Cortex of kidney (tissue), 1 donor: ENCODE results near the gene GATAD2A.
"Not testable (repeated sequence)": the region's sequence is repeated elsewhere in the genome, so short reads cannot be mapped to it uniquely, and the experiment has no call there.

Experiments
- DNase-seq: peaks from one replicate; lab custom pipeline; 2025; lab: John Stamatoyannopoulos, UW

The GATAD2A gene

GRCh38 chr19:19404879-19405860 lies at the start of gene GATAD2A:
TSS of gene GATAD2A (plus strand) at chr19:19405675. CDS start at chr19:19465346, 59,671 bp downstream.
- DNase-seq: peak; percentile 75

- DNase-seq: no peak
Observed at GRCh38 chr19:19356500-19356899, 49.0 kb upstream of the GATAD2A start.

DNA sequence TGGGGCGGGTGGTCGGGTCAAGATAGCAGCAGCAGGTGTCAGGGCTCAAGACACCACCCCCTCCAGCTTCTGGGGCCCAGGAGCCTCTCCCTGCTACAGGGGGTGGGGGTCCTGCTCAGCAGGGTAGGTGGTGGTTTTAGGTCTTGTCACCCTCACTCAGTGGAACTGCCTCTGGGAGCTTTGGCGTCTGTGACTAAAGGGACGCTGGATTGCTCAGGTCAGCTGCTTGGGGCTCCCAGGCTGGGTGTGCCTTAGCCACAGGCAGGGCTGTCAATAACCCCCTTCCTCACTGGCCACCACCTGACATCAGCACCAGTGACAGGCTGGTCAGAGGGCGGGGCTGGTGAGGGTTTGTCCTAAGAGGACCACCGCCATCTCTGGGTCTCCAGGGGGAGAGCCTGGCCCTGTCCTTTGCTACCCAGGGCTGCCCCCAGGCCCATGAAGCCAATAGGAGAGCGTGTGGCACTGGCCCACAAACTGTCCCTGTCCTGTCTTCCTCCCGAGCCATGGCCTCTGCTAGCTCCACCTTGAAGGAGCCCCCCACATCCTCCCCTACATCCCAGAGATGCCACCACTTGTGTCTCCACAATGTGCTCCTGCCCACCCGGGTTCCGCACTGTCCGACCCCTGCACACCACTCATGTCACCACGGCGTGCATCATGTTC lies 48.4 kb upstream of the GATAD2A start:
- DNase-seq: no peak

GRCh38 chr19:19361075-19361594 lies 44.3 kb upstream of the GATAD2A start:
- no peak for DNase-seq

GRCh38 chr19:19362075-19362474 lies 43.4 kb upstream of the GATAD2A start:
- DNase-seq: no peak

- no peak for DNase-seq
Observed at GRCh38 chr19:19366434-19367396, 38.8 kb upstream of the GATAD2A start.

- no peak for DNase-seq
Observed at GRCh38 chr19:19368087-19368486, 37.4 kb upstream of the GATAD2A start.

DNA sequence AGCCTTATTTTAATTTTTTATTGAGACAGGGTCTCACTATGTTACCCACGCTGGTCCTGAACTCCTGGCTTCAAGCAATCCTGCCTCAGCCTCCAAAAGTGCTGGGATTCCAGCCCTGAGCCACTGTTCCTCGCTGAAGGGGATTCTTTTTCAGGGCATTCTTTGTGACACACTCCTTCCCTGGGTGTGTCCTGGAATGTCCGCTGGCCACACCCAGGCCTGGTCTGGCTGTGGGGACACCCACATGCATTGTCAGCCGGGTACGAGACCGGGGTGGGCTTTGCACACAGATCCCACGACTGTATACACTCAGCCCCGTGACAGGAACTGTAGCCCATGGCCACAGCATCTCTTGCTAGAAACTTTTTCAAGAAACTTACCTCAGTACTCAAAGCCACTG lies 34.4 kb upstream of the GATAD2A start:
- no peak for DNase-seq

DNA sequence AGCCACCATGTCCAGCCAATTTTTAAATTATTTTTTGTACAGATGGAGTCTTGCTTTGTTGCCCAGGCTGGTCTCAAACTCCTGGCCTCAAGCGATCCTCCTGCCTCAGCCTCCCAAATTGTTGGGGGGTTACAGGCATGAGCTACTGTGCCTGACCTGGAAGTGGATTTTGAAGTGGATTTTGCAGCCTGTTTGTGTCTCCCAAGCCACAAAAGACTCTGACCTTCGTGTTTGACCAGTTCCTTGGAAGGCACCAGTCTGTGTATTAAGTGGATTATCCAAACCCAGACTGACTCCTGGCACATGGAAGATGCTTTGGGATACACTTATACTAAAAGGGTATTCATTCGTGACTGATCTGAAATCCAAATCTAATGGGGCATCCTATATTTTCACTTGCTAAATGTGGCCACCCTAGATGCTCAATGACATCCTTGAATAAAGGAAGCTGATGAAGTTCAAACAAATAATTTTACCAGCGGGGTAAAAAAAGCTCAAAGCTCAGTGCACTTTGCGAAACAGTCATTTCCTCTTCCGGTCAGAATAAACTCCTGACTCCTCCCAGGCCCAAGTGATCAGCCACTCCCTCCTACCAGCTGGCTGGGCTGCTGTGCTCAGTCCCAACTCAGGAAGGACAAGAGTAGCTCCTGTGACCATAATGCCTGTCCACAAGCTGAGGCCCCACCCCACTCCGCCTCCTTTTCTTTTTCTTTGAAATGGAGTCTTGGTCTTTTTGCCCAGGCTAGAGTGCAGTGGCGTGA lies 32.6 kb upstream of the GATAD2A start:
- no peak for DNase-seq

GRCh38 chr19:19379527-19379926 lies 25.9 kb upstream of the GATAD2A start:
- DNase-seq: no peak

GRCh38 chr19:19380316-19380715 lies 25.2 kb upstream of the GATAD2A start:
- DNase-seq: not testable (repeated sequence)

DNA sequence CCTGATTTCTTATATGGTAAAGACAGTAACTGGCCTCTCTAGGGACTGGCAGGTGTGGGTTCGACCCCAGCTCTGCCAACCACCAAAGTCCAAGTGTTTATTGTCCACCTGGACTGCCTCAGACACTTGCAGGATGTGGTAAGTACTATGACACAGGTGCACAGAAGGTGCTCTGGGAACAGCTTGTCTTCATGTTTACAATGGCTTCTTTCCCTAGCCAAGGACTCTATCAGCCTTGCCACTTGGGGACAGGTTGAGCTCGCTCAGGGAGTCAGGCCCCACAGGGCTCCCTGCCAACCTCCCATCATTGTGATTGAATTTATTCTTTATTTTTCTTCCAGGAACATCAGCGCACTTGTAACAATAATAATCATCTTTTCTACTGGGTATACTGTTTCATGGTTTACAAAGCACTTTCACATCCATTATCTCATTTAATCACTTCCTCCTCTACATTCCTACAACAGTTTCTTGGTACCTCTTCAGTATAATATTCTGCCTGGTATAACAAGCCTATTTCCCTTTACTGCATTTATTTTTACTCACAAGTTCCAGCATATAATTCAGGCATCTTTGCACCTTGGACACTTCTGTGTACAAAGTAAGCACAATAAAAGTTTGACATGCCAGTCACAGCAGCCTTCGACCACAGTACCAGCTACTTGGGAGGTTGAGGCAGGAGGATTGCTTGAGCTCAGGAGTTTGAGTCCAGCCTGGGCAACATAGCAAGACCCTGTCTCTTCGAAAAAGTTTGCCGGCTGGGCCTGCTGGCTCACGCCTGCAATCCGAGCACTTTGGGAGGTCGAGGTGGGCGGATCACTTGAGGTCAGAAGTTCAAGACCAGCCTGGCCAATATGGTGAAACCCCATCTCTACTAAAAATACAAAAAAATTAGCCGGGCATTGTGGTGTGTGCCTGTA lies 24.2 kb upstream of the GATAD2A start:
- DNase-seq: no peak

DNA sequence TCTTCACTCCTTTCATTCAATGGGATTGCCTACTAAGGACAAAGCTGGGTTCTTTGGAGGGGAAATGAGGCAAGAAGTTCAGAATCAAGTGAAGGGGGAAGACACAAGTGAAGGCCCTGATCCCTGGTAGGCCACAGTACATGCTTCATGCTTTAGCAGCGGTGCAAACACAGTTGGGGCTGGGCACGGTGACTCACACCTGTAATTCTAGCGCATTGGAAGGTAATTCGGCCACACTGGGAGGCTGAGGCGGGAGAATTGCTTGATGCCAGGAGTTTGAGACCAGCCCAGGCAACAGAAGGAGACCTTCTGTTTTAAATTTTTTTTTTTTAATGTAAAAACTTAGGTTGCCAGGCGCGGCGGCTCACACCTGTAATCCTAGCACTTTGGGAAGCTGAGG lies 23.4 kb upstream of the GATAD2A start:
- DNase-seq: no peak

DNA sequence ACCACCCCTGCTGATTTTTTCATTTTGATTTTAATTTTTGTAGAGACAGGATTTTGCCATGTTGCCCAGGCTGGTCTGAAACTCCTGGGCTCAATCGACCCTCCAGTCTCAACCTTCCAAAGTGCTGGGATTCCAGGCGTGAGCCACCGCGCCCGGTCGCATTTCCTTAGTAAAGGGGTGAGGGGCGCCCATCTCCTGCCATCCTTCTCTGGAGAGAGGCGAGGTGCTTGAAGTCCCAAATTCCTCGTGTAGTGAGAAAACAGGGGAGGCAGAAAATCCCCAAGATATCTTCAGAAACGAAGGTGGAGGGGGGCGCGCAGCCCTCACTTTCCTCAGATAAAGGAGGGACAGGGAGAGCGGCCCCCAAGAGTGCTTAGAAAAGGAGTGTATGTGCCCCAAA lies 21.0 kb upstream of the GATAD2A start:
- DNase-seq: no peak

GRCh38 chr19:19385131-19385895 lies 20.2 kb upstream of the GATAD2A start:
- DNase-seq: peak; percentile 87

GRCh38 chr19:19385896-19386869 lies 19.3 kb upstream of the GATAD2A start:
- DNase-seq: no peak

DNA sequence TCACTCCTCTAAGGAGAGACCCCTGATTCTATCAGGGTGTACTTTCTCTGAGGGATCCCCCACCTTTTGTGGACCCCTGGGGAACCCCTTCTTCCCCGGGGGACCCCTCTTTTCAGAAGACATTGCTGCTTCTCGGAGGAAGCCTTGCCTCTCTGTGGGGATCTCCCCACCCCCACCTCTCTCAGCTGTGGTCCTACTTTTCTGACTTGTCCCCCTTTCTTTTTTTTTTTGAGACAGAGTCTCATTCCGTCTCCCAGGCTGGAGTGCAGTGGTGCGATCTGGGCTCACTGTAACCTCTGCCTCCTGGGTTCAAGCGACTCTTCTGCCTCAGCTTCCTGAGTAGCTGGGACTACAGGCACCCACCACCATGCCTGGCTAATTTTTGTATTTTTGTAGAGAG lies 18.4 kb upstream of the GATAD2A start:
- DNase-seq: no peak
